H1 (cell line): ENCODE results near the gene TM4SF1. TPM values are rescaled to one million over a fixed set of nuclear protein-coding genes. Genes with fewer than 3 reads are reported as not detected.

Experiments
- CTCF ChIA-PET: fragments of 300-600 bp; sonication (Branson Sonifier 250); formaldehyde crosslinking; loops from one replicate; lab custom pipeline; 2021; ENCODE audit not compliant: partially characterized antibody; lab: Charles Lee
- POLR2A ChIA-PET: fragments of 300-600 bp; sonication (Branson Sonifier 250); formaldehyde crosslinking; loops from one replicate; lab custom pipeline; 2021; ENCODE audit warnings: inconsistent platforms; ENCODE audit not compliant: partially characterized antibody; lab: Charles Lee
- DNase-seq, 2 experiments: peaks; one replicate each; pipeline versions ENCODE4 v3.0.0 to v3.0.0-alpha.2; 2010 to 2022; ENCODE audit warnings: low spot score in 2 of 2, low read depth in 1 of 2, mixed read lengths in 1 of 2
- FAIRE-seq: peaks from 2 replicates; lab custom pipeline; 2011; peaks lifted over from hg19 to GRCh38; lab: Jason Lieb, UNC
- H2AFZ ChIP-seq: 2 replicates; pipeline ENCODE4 v1.8.1; 2012; ENCODE audit warnings: low read length, inconsistent platforms
- H2AK5ac ChIP-seq: 2 replicates; pipeline ENCODE4 v1.6.1; 2013; ENCODE audit warnings: low read depth, low read length
- H2BK120ac ChIP-seq: replicated peaks from 2 replicates; pipeline ENCODE3; 2013; ENCODE audit warnings: low read depth, low read length, inconsistent platforms
- H2BK12ac ChIP-seq: 2 replicates; pipeline ENCODE4 v1.6.1; 2013; ENCODE audit warnings: low read depth, low read length
- H2BK15ac ChIP-seq: 2 replicates; pipeline ENCODE4 v1.6.1; 2013; ENCODE audit warnings: low read length
- H2BK20ac ChIP-seq: 2 replicates; pipeline ENCODE4 v1.6.1; 2013; ENCODE audit warnings: low read length
- H2BK5ac ChIP-seq: 2 replicates; pipeline ENCODE4 v1.6.1; 2013; ENCODE audit warnings: low read depth, low read length
- H3K14ac ChIP-seq: 2 replicates; pipeline ENCODE4 v1.6.1; 2013; ENCODE audit warnings: inconsistent platforms; ENCODE audit not compliant: insufficient read length
- H3K18ac ChIP-seq: 2 replicates; pipeline ENCODE4 v1.6.1; 2013; ENCODE audit warnings: low read length; ENCODE audit errors: extremely low read depth
- H3K23ac ChIP-seq: 2 replicates; pipeline ENCODE4 v1.6.1; 2013; ENCODE audit warnings: inconsistent platforms; ENCODE audit not compliant: insufficient read length
- H3K23me2 ChIP-seq: 2 replicates; pipeline ENCODE4 v1.6.1; 2013; ENCODE audit warnings: low read depth, low read length
- H3K27ac ChIP-seq: 2 replicates; pipeline ENCODE4 v1.6.1; 2011; ENCODE audit warnings: low read depth, low read length, inconsistent platforms
- H3K27me3 ChIP-seq, 4 experiments: replicated peaks in 1 of 4; 1 replicate in 1 of 4; 2 replicates in 3 of 4; pipeline versions ENCODE4 v1.6.1 to v1.8.1; 2011 to 2013; ENCODE audit warnings: low read length in 3 of 4, mild to moderate bottlenecking in 3 of 4, inconsistent platforms in 2 of 4, mixed read lengths in 2 of 4, moderate library complexity in 1 of 4; ENCODE audit not compliant: control insufficient read depth in 3 of 4, insufficient read depth in 3 of 4; ENCODE audit errors: extremely low read depth in 1 of 4
- H3K36me3 ChIP-seq, 4 experiments: 2 replicates each; pipeline versions ENCODE4 v1.6.1 to v1.8.1; 2011 to 2013; ENCODE audit warnings: mild to moderate bottlenecking in 4 of 4, low read length in 3 of 4, moderate library complexity in 2 of 4, control low read depth in 1 of 4, inconsistent platforms in 1 of 4; ENCODE audit not compliant: insufficient read depth in 4 of 4, control insufficient read depth in 2 of 4
- H3K4ac ChIP-seq: replicated peaks from 2 replicates; pipeline ENCODE3; 2013; ENCODE audit warnings: low read length, low read depth, mixed read lengths, inconsistent platforms; ENCODE audit not compliant: insufficient read length
- H3K4me1 ChIP-seq, 4 experiments: replicated peaks in 1 of 4; 1 replicate in 1 of 4; 2 replicates in 3 of 4; pipeline versions ENCODE4 v1.6.1 to v1.8.1; 2011 to 2013; ENCODE audit warnings: low read length in 3 of 4, inconsistent platforms in 2 of 4, mixed read lengths in 1 of 4; ENCODE audit not compliant: insufficient read depth in 4 of 4, control insufficient read depth in 3 of 4
- H3K4me2 ChIP-seq, 2 experiments: 2 replicates each; pipeline versions ENCODE4 v1.6.1 to v1.8.1; 2011 to 2013; ENCODE audit warnings: low read depth in 2 of 2, low read length in 2 of 2, control low read depth in 1 of 2, inconsistent platforms in 1 of 2, mild to moderate bottlenecking in 1 of 2; ENCODE audit not compliant: insufficient read depth in 1 of 2
- H3K4me3 ChIP-seq, 4 experiments: fragments of 200-600, 300-600 bp in 1 of 4; sonication (generic), shearing (Covaris generic), sonication (Bioruptor Twin) in 1 of 4; 2 replicates each; pipeline versions ENCODE4 v1.5.1 to v1.8.1; 2011 to 2016; ENCODE audit warnings: low read length in 4 of 4, low read depth in 3 of 4, control low read depth in 2 of 4, inconsistent platforms in 2 of 4, mild to moderate bottlenecking in 2 of 4, mixed read lengths in 1 of 4, moderate library complexity in 1 of 4; ENCODE audit not compliant: insufficient read depth in 2 of 4; ENCODE audit errors: extremely low read depth in 1 of 4
- H3K56ac ChIP-seq: replicated peaks from 2 replicates; pipeline ENCODE3; 2013; ENCODE audit warnings: low read depth, mild to moderate bottlenecking, mixed read lengths, low read length, inconsistent platforms; ENCODE audit not compliant: insufficient read length
- H3K79me1 ChIP-seq: 2 replicates; pipeline ENCODE4 v1.6.1; 2013; ENCODE audit warnings: low read depth, low read length, control low read depth
- H3K79me2 ChIP-seq, 2 experiments: 2 replicates each; pipeline versions ENCODE4 v1.6.1 to v1.8.1; 2012 to 2013; ENCODE audit warnings: low read length in 2 of 2, mild to moderate bottlenecking in 2 of 2, inconsistent platforms in 1 of 2; ENCODE audit not compliant: insufficient read depth in 2 of 2, control insufficient read depth in 1 of 2
- H3K9ac ChIP-seq, 4 experiments: replicated peaks in 1 of 4; 1 replicate in 1 of 4; 2 replicates in 3 of 4; pipeline versions ENCODE4 v1.6.1 to v1.8.1; 2011 to 2013; ENCODE audit warnings: low read depth in 3 of 4, low read length in 3 of 4, control low read depth in 2 of 4, mild to moderate bottlenecking in 2 of 4, moderate library complexity in 2 of 4, inconsistent platforms in 1 of 4; ENCODE audit errors: extremely low read depth in 1 of 4
- H3K9me3 ChIP-seq, 2 experiments: 2 replicates each; pipeline versions ENCODE4 v1.6.1 to v1.8.1; 2012 to 2013; ENCODE audit warnings: mild to moderate bottlenecking in 2 of 2, moderate library complexity in 2 of 2, control low read depth in 1 of 2, inconsistent platforms in 1 of 2, low read depth in 1 of 2, low read length in 1 of 2, mixed read lengths in 1 of 2; ENCODE audit not compliant: insufficient read depth in 2 of 2
- H4K20me1 ChIP-seq, 2 experiments: replicated peaks in 1 of 2; 2 replicates each; pipeline versions ENCODE3 to v1.8.1; 2011 to 2013; ENCODE audit warnings: inconsistent platforms in 2 of 2, low read length in 2 of 2, mild to moderate bottlenecking in 1 of 2; ENCODE audit not compliant: insufficient read depth in 2 of 2, control insufficient read depth in 1 of 2
- H4K5ac ChIP-seq: 2 replicates; pipeline ENCODE4 v1.6.1; 2013; ENCODE audit warnings: low read length, low read depth, mixed read lengths, inconsistent platforms; ENCODE audit not compliant: insufficient read length
- H4K8ac ChIP-seq: 2 replicates; pipeline ENCODE4 v1.8.0; 2013; ENCODE audit warnings: mild to moderate bottlenecking, moderate library complexity, low read length, inconsistent platforms; ENCODE audit not compliant: insufficient read depth; ENCODE audit errors: extremely low read depth
- H4K91ac ChIP-seq: replicated peaks from 2 replicates; pipeline ENCODE3; 2013; ENCODE audit warnings: low read length, mixed read lengths, inconsistent platforms; ENCODE audit not compliant: insufficient read length
- ASH2L ChIP-seq: fragments of 200-600, 300-600 bp; sonication (generic); IDR thresholded peaks from one replicate; pipeline ENCODE4 v1.7.1; 2017; ENCODE audit warnings: low read length
- ATF3 ChIP-seq: IDR thresholded peaks from 2 replicates; pipeline ENCODE4 v1.6.1; 2011; ENCODE audit warnings: low read depth, mild to moderate bottlenecking, low read length; ENCODE audit not compliant: insufficient read depth
- CBX8 ChIP-seq: fragments of 300-800, 300-1000 bp; sonication (generic); IDR thresholded peaks from 2 replicates; pipeline ENCODE4 v1.7.1; 2016; ENCODE audit warnings: low read depth, low read length, borderline replicate concordance
- CREB1 ChIP-seq: IDR thresholded peaks from 2 replicates; pipeline ENCODE4 v1.6.1; 2012; ENCODE audit warnings: inconsistent platforms
- GABPA ChIP-seq: IDR thresholded peaks from 2 replicates; pipeline ENCODE4 v1.6.1; 2011; ENCODE audit warnings: mild to moderate bottlenecking, low read length, moderate library complexity, borderline replicate concordance; ENCODE audit not compliant: insufficient read depth
- JUND ChIP-seq: IDR thresholded peaks from 2 replicates; pipeline ENCODE4 v1.6.1; 2011; ENCODE audit warnings: mild to moderate bottlenecking, improper control_type of control experiment, low read length
- NANOG ChIP-seq: IDR thresholded peaks from 2 replicates; pipeline ENCODE4 v1.6.1; 2011; ENCODE audit warnings: low read length, low read depth, mild to moderate bottlenecking, inconsistent platforms; ENCODE audit not compliant: insufficient read depth, poor library complexity, severe bottlenecking
- POLR2A ChIP-seq, 2 experiments: IDR thresholded peaks; 1 replicate in 1 of 2; 2 replicates in 1 of 2; pipeline ENCODE4 v1.6.1; 2011; ENCODE audit warnings: low read depth in 2 of 2, low read length in 2 of 2, mild to moderate bottlenecking in 2 of 2; ENCODE audit errors: control extremely low read depth in 1 of 2
- RXRA ChIP-seq: IDR thresholded peaks from 2 replicates; pipeline ENCODE4 v1.6.1; 2011; ENCODE audit warnings: low read depth, mild to moderate bottlenecking, low read length, moderate library complexity; ENCODE audit not compliant: insufficient read depth
- SAP30 ChIP-seq: fragments of 300-600 bp; sonication (generic); IDR thresholded peaks from 2 replicates; pipeline ENCODE4 v1.7.1; 2012; ENCODE audit warnings: low read length, moderate library complexity, mild to moderate bottlenecking, inconsistent platforms; ENCODE audit not compliant: insufficient read depth, insufficient replicate concordance
- TAF1 ChIP-seq: IDR thresholded peaks from 2 replicates; pipeline ENCODE4 v1.6.1; 2011; ENCODE audit warnings: mild to moderate bottlenecking, low read depth, low read length
- WGBS, 2 experiments: shearing (Covaris generic) in 1 of 2; methylation state at CpG; one replicate each; pipeline versions ENCODE4 v1.1.6 to v1.1.7; 2013 to 2015; ENCODE audit warnings: low lambda C conversion rate in 2 of 2, mixed read lengths in 2 of 2, inconsistent platforms in 1 of 2, low coverage in 1 of 2, missing lambda C conversion rate in 1 of 2; ENCODE audit not compliant: insufficient replicate concordance in 2 of 2, insufficient coverage in 1 of 2, insufficient read length in 1 of 2; ENCODE audit errors: extremely low coverage in 1 of 2, missing lambda C conversion rate in 1 of 2; 5-methylcytosine and 5-hydroxymethylcytosine counted together
- polyA plus RNA-seq, 7 experiments: library from polyadenylated mRNA; depleted of rRNA in 3 of 7; stranded (reverse) in 5 of 7; unstranded in 2 of 7; fragments of >200 nt in 5 of 7; fragments of 200-250 nt in 2 of 7; gene quantifications; 1 replicate in 5 of 7; 2 replicates in 1 of 7; 4 replicates in 1 of 7; pipeline versions ENCODE4 v1.2.1 to v1.2.3, GENCODE V29; 2011 to 2013; ENCODE audit warnings: missing spikeins in 2 of 7, mixed read lengths in 2 of 7
- total RNA-seq: library from RNA; stranded (reverse); fragmentation: NEBNext Ultra II Directional; extraction: Animal tissue kit (Norgen Biotek cat#: 25700); gene quantifications from 2 replicates; pipeline ENCODE4 v1.2.1, GENCODE V29; 2021

TM4SF1 gene
- total and polyA plus RNA-seq, 2 of the 8 experiments (the other 6 are each of a cell fraction or from before 2014, with no cell fraction given): 0.26 to 1.3 TPM

DNA sequence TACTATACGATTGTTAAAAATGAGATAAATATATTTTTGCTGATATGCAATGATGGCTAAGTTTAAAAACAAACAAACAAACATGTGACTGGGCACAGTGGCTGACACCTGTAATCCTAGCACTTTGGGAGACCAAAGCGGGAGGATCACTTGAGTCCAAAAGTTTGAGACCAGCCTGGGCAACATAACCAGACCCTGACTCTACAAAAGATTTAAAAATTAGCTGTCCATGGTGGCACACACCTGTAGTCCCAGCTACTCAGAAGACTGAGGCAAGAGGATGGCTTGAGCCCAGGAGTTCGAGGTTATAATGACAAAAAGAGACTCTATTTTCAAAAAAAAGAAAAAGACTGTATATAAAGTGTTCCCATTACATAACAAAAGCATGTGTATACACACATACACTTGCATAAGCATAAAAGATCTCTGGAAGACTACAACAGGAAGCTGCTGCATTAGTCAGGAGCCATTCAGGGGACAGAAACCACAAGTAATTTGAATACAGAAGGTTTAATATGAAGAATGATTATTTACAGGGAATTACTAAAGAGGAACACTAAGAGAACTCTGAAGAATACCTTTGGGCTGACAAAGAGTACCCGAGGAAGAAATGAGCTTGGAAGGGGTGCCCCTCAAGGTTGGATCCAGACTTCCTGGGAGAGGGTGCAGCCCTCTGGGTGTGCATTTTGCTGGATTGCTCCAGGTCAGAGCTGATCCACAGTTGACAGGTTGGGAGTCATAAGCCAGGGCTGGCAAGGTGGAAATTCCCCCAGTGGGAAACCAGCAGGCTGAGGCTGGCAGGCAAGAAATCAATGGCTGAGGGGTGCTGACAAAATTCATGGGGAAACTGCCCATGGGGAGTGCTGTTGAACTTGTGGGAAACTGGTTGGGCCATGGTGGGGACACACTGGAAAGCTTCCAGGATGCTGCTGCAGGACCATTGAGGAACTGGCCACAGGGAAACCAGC lies 34.8 kb downstream of the TM4SF1 start:
- H3K27ac ChIP-seq: no peak overlapping the region
- no peak overlapping the region for H3K9ac ChIP-seq
- CTCF ChIA-PET: interaction anchor here (0.8 to 2.7 kb wide), 13 partner anchors 7 to 388 kb away, joined by 3 to 43 read pairs (median 5); no protein-coding TSS in a partner anchor
- TF ChIP-seq NANOG (no peak), ASH2L (no peak), GABPA (no peak), CBX8 (no peak), ATF3 (no peak), POLR2A (IDR thresholded peaks at IDR 0.05; ENCODE audit: control extremely low read depth in 1 of 2, low read depth in 2 of 2, low read length in 2 of 2) (no peak), RXRA (no peak), JUND (no peak), TAF1 (no peak), SAP30 (no peak), CREB1 (no peak)

More for the DNA sequence above, 34.8 kb downstream of the TM4SF1 start:
- peak overlapping the region; percentile 5 for H4K91ac ChIP-seq
- WGBS, 2 experiments: 77% methylated on average over 4 of the region's 4 CpGs; no CpG with 5 or more reads in 1 of the 2 experiments
- no peaks in the 10 kb centered on the region for H3K27me3 ChIP-seq
- no peaks in the 10 kb centered on the region for H3K36me3 ChIP-seq
- no peak overlapping the region for H2AK5ac ChIP-seq
- H2BK12ac ChIP-seq: no peak overlapping the region
- H3K4me2 ChIP-seq: no peak overlapping the region
- H3K9me3 ChIP-seq: no peaks in the 10 kb centered on the region
- no peak overlapping the region for H3K4ac ChIP-seq
- H4K8ac ChIP-seq: no peak overlapping the region
- POLR2A ChIA-PET: no interaction called here
- no peak overlapping the region for H3K18ac ChIP-seq
- H2AFZ ChIP-seq: peak overlapping the region; percentile 25; the same call in 1 of the 2 replicates
- H2BK20ac ChIP-seq: 0 out of 2 replicates have a peak overlapping the region, but pooled peaks have one; percentile 1
- no peaks in the 10 kb centered on the region for H3K79me2 ChIP-seq
- peaks cover 0 to 3% (median 2%) of the 10 kb centered on the region in 4 experiments; a peak in 4 of 7 replicates for H3K4me1 ChIP-seq
- no peaks in the 10 kb centered on the region; the same call in 1 of the 2 replicates for H3K23me2 ChIP-seq
- FAIRE-seq: no peak
- H2BK15ac ChIP-seq: peak overlapping the region; percentile 12; the same call in 1 of the 2 replicates
- no peak overlapping the region for H3K4me3 ChIP-seq
- no peak for DNase-seq
- no peaks in the 10 kb centered on the region for H3K79me1 ChIP-seq
- H4K5ac ChIP-seq: no peak overlapping the region
- H2BK120ac ChIP-seq: no peak overlapping the region
- no peaks in the 10 kb centered on the region for H4K20me1 ChIP-seq
- no peak overlapping the region for H3K14ac ChIP-seq
- H2BK5ac ChIP-seq: no peak overlapping the region
- H3K56ac ChIP-seq: no peak overlapping the region
- H3K23ac ChIP-seq: no peak overlapping the region
